ENCODE results near the gene KIZ.

GRCh38 chr20:21118138-21118537, 7.7 kb upstream of the KIZ start:
- TF ChIP-seq REST (IDR thresholded peaks at IDR 0.05; ENCODE audit: insufficient read depth in 1 of 2, low read depth in 2 of 2, low read length in 2 of 2): no peak
- TF ChIP-seq POLR2AphosphoS5 (IDR thresholded peaks at IDR 0.05; ENCODE audit: low read depth, low read length): no peak

All from PFSK-1 (cell line).